Right atrium auricular region (tissue), 2 donors: ENCODE data around the gene SLC4A9. TPM values are rescaled to one million over a fixed set of nuclear protein-coding genes. Genes with fewer than 3 reads are reported as not detected.

Experiments used
- DNase-seq: peaks from one replicate; pipeline ENCODE4 v3.0.0-alpha.2; 2019; ENCODE audit warnings: low spot score
- H3K27ac ChIP-seq, 2 donors: fragments of 200-600 bp; sonication (generic); 1 replicate in 1 of 2; 2 replicates in 1 of 2; pipeline ENCODE4 v1.5.1; 2016 to 2019
- H3K27me3 ChIP-seq, 2 donors: fragments of 200-600 bp; sonication (generic); one replicate each; pipeline versions ENCODE4 v1.5.1 to v1.6.0; 2017 to 2019
- H3K36me3 ChIP-seq: fragments of 200-600 bp; sonication (generic); one replicate; pipeline ENCODE4 v1.5.1; 2016
- H3K4me1 ChIP-seq, 2 donors: fragments of 200-600 bp; sonication (generic); one replicate each; pipeline versions ENCODE4 v1.5.1 to v1.6.0; 2017 to 2019
- H3K4me3 ChIP-seq, 2 donors: fragments of 200-600 bp; sonication (generic); 1 replicate in 1 of 2; 2 replicates in 1 of 2; pipeline ENCODE4 v1.5.1; 2017 to 2019; ENCODE audit warnings: mild to moderate bottlenecking in 1 of 2, moderate library complexity in 1 of 2
- H3K9me3 ChIP-seq, 2 donors: fragments of 200-600 bp; sonication (generic); one replicate each; pipeline ENCODE4 v1.5.1; 2019
- total RNA-seq, 2 donors: library from RNA; depleted of rRNA; stranded (reverse); fragments of >200 nt; gene quantifications; one replicate each; pipeline ENCODE4 v1.1.0, GENCODE V29; 2016
- TF ChIP-seq, protein P1 (sequence below), 2 donors: fragments of 200-600 bp; sonication (generic); IDR thresholded peaks; one replicate each; pipeline ENCODE4 v1.5.1; 2019; ENCODE audit warnings: antibody characterized with exemption in 2 of 2

Gene SLC4A9
- total RNA-seq, 2 donors from 2014 or later = not detected

DNA sequence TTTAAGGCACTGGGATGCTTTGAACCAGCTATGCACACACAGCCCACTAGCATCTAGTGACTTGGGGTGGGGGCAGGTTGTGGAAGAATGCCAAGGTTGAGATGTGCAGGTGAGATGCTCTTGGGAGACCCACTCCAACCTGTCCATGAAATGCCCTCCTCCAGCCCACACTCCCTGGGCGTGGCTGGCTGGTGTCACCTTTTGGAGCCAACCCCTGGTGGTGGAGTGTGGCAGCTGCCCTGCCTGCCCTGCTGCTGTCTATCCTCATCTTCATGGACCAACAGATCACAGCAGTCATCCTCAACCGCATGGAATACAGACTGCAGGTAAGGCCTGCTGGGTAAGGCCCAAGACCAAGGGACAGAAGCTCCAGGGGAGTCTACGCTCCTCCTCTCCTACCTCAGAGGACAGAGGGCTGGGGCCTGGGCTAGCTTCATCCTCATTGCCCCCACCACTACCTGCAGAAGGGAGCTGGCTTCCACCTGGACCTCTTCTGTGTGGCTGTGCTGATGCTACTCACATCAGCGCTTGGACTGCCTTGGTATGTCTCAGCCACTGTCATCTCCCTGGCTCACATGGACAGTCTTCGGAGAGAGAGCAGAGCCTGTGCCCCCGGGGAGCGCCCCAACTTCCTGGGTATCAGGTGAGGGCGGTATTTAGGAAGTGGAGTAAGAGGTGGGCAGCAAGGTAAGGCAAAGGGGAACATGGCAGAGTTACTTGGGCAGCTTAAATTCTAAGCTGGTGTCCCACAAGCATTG, 7.4 kb downstream of the SLC4A9 start:
- DNase-seq = no peak
- H3K4me3 ChIP-seq = no peak overlapping the region
- TF ChIP-seq, protein P1, sequence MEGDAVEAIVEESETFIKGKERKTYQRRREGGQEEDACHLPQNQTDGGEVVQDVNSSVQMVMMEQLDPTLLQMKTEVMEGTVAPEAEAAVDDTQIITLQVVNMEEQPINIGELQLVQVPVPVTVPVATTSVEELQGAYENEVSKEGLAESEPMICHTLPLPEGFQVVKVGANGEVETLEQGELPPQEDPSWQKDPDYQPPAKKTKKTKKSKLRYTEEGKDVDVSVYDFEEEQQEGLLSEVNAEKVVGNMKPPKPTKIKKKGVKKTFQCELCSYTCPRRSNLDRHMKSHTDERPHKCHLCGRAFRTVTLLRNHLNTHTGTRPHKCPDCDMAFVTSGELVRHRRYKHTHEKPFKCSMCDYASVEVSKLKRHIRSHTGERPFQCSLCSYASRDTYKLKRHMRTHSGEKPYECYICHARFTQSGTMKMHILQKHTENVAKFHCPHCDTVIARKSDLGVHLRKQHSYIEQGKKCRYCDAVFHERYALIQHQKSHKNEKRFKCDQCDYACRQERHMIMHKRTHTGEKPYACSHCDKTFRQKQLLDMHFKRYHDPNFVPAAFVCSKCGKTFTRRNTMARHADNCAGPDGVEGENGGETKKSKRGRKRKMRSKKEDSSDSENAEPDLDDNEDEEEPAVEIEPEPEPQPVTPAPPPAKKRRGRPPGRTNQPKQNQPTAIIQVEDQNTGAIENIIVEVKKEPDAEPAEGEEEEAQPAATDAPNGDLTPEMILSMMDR (IDR thresholded peaks at IDR 0.05) = no peak
- no peaks in the 10 kb centered on the region for H3K36me3 ChIP-seq
- H3K9me3 ChIP-seq = no peaks in the 10 kb centered on the region
- no peaks in the 10 kb centered on the region for H3K27me3 ChIP-seq
- no peak overlapping the region for H3K27ac ChIP-seq
- H3K4me1 ChIP-seq = peaks cover 0 to 9% of the 10 kb centered on the region in 2 donors

DNA sequence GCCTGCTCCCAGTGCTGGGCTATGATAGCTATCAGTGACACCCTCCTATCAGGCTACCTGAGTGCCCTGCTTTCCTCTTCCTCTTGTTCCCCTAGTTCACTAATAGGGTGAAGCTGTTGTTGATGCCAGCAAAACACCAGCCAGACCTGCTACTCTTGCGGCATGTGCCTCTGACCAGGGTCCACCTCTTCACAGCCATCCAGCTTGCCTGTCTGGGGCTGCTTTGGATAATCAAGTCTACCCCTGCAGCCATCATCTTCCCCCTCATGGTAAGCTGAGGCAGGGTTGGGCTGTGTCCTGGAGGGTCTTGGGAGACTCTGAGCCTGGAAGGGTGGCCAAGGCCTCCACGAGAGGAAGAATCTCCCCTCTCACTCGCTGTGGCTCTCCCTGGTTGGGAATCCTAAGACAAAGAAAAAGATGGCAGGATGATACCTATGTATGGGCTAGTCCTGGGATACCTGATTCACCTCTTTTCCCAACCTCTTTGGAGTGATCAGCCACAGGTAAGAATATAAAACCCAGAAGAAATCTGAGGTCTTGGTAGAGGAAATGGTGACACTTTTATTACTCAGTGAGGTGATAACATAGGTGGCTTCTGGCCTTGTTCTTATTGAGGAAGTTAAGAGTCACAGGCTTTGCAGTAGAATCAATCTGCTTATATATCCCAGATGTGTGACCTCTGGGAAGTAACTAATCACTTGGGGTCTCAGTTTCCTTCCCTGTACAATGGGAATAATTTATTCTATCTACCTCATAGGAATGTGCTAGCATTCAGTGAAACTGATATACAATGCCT, 11.6 kb downstream of the SLC4A9 start:
- TF ChIP-seq, protein P1 (IDR thresholded peaks at IDR 0.05) = no peak
- no peak for DNase-seq
- no peaks in the 10 kb centered on the region for H3K9me3 ChIP-seq
- H3K27ac ChIP-seq = no peak overlapping the region
- H3K27me3 ChIP-seq = no peaks in the 10 kb centered on the region
- no peak overlapping the region for H3K4me3 ChIP-seq
- H3K36me3 ChIP-seq = no peaks in the 10 kb centered on the region
- peaks cover 0 to 7% of the 10 kb centered on the region in 2 donors for H3K4me1 ChIP-seq

DNA sequence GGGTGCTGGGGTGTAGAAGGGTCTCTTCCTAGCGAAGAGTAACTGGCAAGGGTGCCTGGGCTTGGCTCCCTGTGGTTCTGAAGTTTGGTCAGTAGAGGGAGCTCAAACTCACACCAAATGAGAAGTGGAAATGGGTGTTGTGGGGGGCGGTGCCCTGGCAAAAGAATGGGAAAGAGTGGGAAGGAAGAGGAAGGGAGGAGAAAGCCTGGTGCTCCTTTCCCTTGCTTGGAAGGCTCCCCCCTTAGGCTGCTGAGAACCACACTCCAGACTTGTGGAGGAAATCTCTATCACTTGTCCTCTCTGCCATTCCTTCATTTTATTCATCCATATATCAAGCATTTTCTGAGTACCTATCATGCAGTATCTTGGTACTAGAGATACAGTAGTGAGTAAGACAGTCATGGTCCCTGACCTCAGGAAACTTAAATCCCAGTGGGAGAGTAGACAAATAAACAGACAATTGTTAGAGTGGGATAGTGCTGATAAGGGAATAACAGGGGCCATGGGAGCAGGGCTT, 13.0 kb downstream of the SLC4A9 start:
- Histone ChIP-seq H3K27me3 (no peaks in the 10 kb centered on the region), H3K36me3 (no peaks in the 10 kb centered on the region), H3K9me3 (no peaks in the 10 kb centered on the region), H3K4me1 (peaks cover 0 to 7% of the 10 kb centered on the region in 2 donors), H3K4me3 (no peak overlapping the region), H3K27ac (no peak overlapping the region)
- TF ChIP-seq, protein P1 (IDR thresholded peaks at IDR 0.05) = peak; percentile 86 to 88
- peak; percentile 81 for DNase-seq

DNA sequence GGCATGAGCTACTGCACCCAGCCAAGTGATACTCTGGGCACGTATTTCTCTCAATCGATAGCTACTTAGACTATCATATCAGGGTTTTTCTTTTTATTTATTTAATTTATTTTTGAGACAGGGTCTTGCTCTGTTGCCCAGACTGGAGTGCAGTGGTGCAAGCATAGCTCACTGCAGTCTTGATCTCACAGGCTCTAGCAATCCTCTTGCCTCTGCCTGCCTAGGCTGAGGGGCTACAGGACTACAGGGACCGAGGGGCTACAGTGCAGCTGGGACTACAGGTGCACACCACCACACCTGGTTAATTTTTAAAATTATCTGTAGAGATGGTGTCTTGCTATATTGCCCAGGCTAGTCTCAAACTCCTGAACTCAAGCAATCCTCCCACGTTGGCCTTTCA, 21.4 kb downstream of the SLC4A9 start:
- peak; percentile 26 for DNase-seq
- H3K4me1 ChIP-seq = no peaks in the 10 kb centered on the region
- H3K27ac ChIP-seq = no peak overlapping the region
- TF ChIP-seq, protein P1 (IDR thresholded peaks at IDR 0.05) = no peak
- no peaks in the 10 kb centered on the region for H3K9me3 ChIP-seq
- no peaks in the 10 kb centered on the region for H3K27me3 ChIP-seq
- H3K4me3 ChIP-seq = no peak overlapping the region
- H3K36me3 ChIP-seq = no peaks in the 10 kb centered on the region

DNA sequence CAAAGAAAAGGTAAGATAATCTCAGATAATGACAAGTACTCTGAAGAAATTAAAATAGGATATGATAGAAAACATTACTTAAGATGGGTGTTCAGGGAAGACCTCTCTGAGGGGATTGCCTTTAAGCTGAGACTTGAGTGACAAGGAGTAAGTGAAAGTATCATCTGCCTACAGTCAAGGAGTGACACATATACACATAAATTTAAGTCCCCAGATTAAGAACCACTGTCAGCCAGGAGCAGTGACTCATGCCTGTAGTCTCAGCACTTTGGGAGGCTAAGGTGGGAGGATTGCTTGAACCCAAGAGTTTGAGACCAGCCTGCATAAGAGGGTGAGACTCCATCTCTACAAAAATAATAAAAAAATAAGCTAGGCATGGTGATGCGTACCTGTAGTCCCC, 22.0 kb downstream of the SLC4A9 start:
- no peak overlapping the region for H3K4me3 ChIP-seq
- H3K27me3 ChIP-seq = no peaks in the 10 kb centered on the region
- no peaks in the 10 kb centered on the region for H3K4me1 ChIP-seq
- peak; percentile 2 for DNase-seq
- no peak overlapping the region for H3K27ac ChIP-seq
- H3K9me3 ChIP-seq = no peaks in the 10 kb centered on the region
- TF ChIP-seq, protein P1 (IDR thresholded peaks at IDR 0.05) = no peak
- no peaks in the 10 kb centered on the region for H3K36me3 ChIP-seq
